Vagina (tissue), 2 donors: ENCODE measurements around the gene SLC7A9.

Experiments used
- POLR2A ChIP-seq, 2 donors: fragments of 450-650 bp; IDR thresholded peaks; one replicate each; pipeline ENCODE4 v1.6.1; 2017; ENCODE audit warnings: antibody characterized with exemption in 2 of 2, mild to moderate bottlenecking in 2 of 2, moderate library complexity in 2 of 2
- POLR2AphosphoS5 ChIP-seq, 2 donors: sonication (generic); formaldehyde crosslinking; IDR thresholded peaks; one replicate each; pipeline ENCODE4 v1.9.0; 2017; ENCODE audit warnings: antibody characterized with exemption in 2 of 2, mild to moderate bottlenecking in 2 of 2, low read depth in 1 of 2; ENCODE audit not compliant: insufficient read depth in 1 of 2
- TF ChIP-seq, protein P1 (sequence below), 3 experiments: fragments of 450-650 bp in 2 of 3; fragments of 200-600 bp in 1 of 3; sonication (generic) in 1 of 3; IDR thresholded peaks; one replicate each; pipeline ENCODE4 v1.5.1; 2017 to 2019; ENCODE audit warnings: antibody characterized with exemption in 3 of 3, mild to moderate bottlenecking in 2 of 3, moderate library complexity in 2 of 3

- TF ChIP-seq, protein P1, sequence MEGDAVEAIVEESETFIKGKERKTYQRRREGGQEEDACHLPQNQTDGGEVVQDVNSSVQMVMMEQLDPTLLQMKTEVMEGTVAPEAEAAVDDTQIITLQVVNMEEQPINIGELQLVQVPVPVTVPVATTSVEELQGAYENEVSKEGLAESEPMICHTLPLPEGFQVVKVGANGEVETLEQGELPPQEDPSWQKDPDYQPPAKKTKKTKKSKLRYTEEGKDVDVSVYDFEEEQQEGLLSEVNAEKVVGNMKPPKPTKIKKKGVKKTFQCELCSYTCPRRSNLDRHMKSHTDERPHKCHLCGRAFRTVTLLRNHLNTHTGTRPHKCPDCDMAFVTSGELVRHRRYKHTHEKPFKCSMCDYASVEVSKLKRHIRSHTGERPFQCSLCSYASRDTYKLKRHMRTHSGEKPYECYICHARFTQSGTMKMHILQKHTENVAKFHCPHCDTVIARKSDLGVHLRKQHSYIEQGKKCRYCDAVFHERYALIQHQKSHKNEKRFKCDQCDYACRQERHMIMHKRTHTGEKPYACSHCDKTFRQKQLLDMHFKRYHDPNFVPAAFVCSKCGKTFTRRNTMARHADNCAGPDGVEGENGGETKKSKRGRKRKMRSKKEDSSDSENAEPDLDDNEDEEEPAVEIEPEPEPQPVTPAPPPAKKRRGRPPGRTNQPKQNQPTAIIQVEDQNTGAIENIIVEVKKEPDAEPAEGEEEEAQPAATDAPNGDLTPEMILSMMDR (IDR thresholded peaks at IDR 0.05), result no peak
- no peak for TF ChIP-seq POLR2A (IDR thresholded peaks at IDR 0.05)
- no peak for TF ChIP-seq POLR2AphosphoS5 (IDR thresholded peaks at IDR 0.05; ENCODE audit: insufficient read depth in 1 of 2, low read depth in 1 of 2)
Observed at GRCh38 chr19:32910874-32911273, 41.3 kb upstream of the SLC7A9 start.
